GM23338 (cell line): ENCODE results near the gene THSD7A.

ENCODE experiments used
- CREB1 ChIP-seq: fragments of 250-450 bp; sonication (Bioruptor Pico); IDR thresholded peaks from 2 replicates; pipeline ENCODE4 v1.5.0; 2020; ENCODE audit warnings: low read depth, mild to moderate bottlenecking, moderate library complexity
- CTCF ChIP-seq, 2 experiments: fragments of 200-600 bp in 1 of 2; sonication (generic) in 1 of 2; conservative IDR thresholded peaks; 2 replicates each; pipeline versions ENCODE4 v1.5.1 to v1.6.1; 2016 to 2017; ENCODE audit warnings: antibody characterized with exemption in 2 of 2, low read depth in 2 of 2, mild to moderate bottlenecking in 2 of 2, moderate library complexity in 1 of 2
- ETS1 ChIP-seq: IDR thresholded peaks from 2 replicates; pipeline ENCODE4 v1.6.1; 2016; ENCODE audit warnings: antibody characterized with exemption
- EZH2 ChIP-seq: fragments of 200-600 bp; sonication (generic); IDR thresholded peaks from one replicate; pipeline ENCODE4 v1.8.0; 2017; ENCODE audit warnings: antibody characterized with exemption, mild to moderate bottlenecking, low read depth; ENCODE audit not compliant: unreplicated experiment
- EZH2phosphoT487 ChIP-seq: fragments of 200-600 bp; sonication (generic); IDR thresholded peaks from one replicate; pipeline ENCODE4 v1.8.1; 2018; ENCODE audit warnings: antibody characterized with exemption; ENCODE audit not compliant: unreplicated experiment
- JUNB ChIP-seq: IDR thresholded peaks from one replicate; pipeline ENCODE4 v1.6.1; 2016; ENCODE audit warnings: antibody characterized with exemption; ENCODE audit not compliant: unreplicated experiment
- NANOG ChIP-seq: IDR thresholded peaks from 2 replicates; pipeline ENCODE4 v1.6.1; 2016; ENCODE audit warnings: antibody characterized with exemption, borderline replicate concordance
- POLR2AphosphoS5 ChIP-seq: IDR thresholded peaks from 2 replicates; pipeline ENCODE4 v1.6.1; 2016; ENCODE audit warnings: antibody characterized with exemption, low read depth
- STAT1 ChIP-seq: IDR thresholded peaks from one replicate; pipeline ENCODE4 v1.6.1; 2016; ENCODE audit warnings: antibody characterized with exemption; ENCODE audit not compliant: unreplicated experiment
- ZNF114 ChIP-seq: fragments of 250-450 bp; sonication (Bioruptor Pico); IDR thresholded peaks from 2 replicates; pipeline ENCODE4 v1.5.0; 2020; ENCODE audit warnings: mild to moderate bottlenecking, moderate library complexity
- ZNF331 ChIP-seq: fragments of 250-450 bp; sonication (Bioruptor Pico); IDR thresholded peaks from 2 replicates; pipeline ENCODE4 v1.5.0; 2020; ENCODE audit warnings: low read depth, mild to moderate bottlenecking, moderate library complexity
- TF ChIP-seq, protein P1 (sequence below): IDR thresholded peaks from one replicate; pipeline ENCODE4 v1.6.1; 2018; ENCODE audit warnings: antibody characterized with exemption; ENCODE audit not compliant: unreplicated experiment
- TF ChIP-seq, protein P2 (sequence below): fragments of 250-450 bp; sonication (Bioruptor Pico); IDR thresholded peaks from 2 replicates; pipeline ENCODE4 v1.5.0; 2020; ENCODE audit warnings: mild to moderate bottlenecking, moderate library complexity

DNA sequence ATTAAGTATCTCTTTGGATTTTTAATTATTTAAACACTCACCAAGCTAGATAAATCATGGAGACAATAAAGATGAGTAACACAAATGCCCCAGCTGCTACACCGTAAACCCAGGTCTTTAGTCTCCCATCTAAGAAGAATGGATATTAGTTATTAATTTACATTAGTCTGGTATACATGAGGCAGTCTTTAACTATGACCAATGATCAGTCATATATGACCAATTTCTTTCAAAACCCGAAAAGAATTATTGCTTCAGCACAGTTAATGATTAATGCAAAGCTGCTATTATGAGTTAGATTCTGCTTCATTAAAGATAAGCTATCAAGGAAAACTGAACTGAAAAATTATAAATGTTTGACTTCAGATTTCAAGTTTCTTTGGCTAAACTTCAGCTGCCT is 455.5 kb downstream of the THSD7A start:
- no peak for TF ChIP-seq CTCF (conservative IDR thresholded peaks at IDR 0.05; ENCODE audit: low read depth in 2 of 2)
- no peak for TF ChIP-seq EZH2
- TF ChIP-seq POLR2AphosphoS5, result no peak
- TF ChIP-seq EZH2phosphoT487, result no peak
- TF ChIP-seq, protein P1, sequence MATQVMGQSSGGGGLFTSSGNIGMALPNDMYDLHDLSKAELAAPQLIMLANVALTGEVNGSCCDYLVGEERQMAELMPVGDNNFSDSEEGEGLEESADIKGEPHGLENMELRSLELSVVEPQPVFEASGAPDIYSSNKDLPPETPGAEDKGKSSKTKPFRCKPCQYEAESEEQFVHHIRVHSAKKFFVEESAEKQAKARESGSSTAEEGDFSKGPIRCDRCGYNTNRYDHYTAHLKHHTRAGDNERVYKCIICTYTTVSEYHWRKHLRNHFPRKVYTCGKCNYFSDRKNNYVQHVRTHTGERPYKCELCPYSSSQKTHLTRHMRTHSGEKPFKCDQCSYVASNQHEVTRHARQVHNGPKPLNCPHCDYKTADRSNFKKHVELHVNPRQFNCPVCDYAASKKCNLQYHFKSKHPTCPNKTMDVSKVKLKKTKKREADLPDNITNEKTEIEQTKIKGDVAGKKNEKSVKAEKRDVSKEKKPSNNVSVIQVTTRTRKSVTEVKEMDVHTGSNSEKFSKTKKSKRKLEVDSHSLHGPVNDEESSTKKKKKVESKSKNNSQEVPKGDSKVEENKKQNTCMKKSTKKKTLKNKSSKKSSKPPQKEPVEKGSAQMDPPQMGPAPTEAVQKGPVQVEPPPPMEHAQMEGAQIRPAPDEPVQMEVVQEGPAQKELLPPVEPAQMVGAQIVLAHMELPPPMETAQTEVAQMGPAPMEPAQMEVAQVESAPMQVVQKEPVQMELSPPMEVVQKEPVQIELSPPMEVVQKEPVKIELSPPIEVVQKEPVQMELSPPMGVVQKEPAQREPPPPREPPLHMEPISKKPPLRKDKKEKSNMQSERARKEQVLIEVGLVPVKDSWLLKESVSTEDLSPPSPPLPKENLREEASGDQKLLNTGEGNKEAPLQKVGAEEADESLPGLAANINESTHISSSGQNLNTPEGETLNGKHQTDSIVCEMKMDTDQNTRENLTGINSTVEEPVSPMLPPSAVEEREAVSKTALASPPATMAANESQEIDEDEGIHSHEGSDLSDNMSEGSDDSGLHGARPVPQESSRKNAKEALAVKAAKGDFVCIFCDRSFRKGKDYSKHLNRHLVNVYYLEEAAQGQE, result no peak
- no peak for TF ChIP-seq ETS1
- TF ChIP-seq JUNB, result no peak
- TF ChIP-seq NANOG, result no peak
- no peak for TF ChIP-seq STAT1
- TF ChIP-seq CREB1, result no peak
- TF ChIP-seq, protein P2, sequence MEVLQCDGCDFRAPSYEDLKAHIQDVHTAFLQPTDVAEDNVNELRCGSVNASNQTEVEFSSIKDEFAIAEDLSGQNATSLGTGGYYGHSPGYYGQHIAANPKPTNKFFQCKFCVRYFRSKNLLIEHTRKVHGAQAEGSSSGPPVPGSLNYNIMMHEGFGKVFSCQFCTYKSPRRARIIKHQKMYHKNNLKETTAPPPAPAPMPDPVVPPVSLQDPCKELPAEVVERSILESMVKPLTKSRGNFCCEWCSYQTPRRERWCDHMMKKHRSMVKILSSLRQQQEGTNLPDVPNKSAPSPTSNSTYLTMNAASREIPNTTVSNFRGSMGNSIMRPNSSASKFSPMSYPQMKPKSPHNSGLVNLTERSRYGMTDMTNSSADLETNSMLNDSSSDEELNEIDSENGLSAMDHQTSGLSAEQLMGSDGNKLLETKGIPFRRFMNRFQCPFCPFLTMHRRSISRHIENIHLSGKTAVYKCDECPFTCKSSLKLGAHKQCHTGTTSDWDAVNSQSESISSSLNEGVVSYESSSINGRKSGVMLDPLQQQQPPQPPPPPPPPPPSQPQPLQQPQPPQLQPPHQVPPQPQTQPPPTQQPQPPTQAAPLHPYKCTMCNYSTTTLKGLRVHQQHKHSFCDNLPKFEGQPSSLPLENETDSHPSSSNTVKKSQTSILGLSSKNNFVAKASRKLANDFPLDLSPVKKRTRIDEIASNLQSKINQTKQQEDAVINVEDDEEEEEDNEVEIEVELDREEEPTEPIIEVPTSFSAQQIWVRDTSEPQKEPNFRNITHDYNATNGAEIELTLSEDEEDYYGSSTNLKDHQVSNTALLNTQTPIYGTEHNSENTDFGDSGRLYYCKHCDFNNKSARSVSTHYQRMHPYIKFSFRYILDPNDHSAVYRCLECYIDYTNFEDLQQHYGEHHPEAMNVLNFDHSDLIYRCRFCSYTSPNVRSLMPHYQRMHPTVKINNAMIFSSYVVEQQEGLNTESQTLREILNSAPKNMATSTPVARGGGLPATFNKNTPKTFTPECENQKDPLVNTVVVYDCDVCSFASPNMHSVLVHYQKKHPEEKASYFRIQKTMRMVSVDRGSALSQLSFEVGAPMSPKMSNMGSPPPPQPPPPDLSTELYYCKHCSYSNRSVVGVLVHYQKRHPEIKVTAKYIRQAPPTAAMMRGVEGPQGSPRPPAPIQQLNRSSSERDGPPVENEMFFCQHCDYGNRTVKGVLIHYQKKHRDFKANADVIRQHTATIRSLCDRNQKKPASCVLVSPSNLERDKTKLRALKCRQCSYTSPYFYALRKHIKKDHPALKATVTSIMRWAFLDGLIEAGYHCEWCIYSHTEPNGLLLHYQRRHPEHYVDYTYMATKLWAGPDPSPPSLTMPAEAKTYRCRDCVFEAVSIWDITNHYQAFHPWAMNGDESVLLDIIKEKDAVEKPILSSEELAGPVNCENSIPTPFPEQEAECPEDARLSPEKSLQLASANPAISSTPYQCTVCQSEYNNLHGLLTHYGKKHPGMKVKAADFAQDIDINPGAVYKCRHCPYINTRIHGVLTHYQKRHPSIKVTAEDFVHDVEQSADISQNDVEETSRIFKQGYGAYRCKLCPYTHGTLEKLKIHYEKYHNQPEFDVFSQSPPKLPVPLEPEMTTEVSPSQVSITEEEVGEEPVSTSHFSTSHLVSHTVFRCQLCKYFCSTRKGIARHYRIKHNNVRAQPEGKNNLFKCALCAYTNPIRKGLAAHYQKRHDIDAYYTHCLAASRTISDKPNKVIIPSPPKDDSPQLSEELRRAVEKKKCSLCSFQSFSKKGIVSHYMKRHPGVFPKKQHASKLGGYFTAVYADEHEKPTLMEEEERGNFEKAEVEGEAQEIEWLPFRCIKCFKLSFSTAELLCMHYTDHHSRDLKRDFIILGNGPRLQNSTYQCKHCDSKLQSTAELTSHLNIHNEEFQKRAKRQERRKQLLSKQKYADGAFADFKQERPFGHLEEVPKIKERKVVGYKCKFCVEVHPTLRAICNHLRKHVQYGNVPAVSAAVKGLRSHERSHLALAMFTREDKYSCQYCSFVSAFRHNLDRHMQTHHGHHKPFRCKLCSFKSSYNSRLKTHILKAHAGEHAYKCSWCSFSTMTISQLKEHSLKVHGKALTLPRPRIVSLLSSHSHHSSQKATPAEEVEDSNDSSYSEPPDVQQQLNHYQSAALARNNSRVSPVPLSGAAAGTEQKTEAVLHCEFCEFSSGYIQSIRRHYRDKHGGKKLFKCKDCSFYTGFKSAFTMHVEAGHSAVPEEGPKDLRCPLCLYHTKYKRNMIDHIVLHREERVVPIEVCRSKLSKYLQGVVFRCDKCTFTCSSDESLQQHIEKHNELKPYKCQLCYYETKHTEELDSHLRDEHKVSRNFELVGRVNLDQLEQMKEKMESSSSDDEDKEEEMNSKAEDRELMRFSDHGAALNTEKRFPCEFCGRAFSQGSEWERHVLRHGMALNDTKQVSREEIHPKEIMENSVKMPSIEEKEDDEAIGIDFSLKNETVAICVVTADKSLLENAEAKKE, result no peak
- TF ChIP-seq ZNF114 (CRISPR knock-in tag), result no peak
- TF ChIP-seq ZNF331 (CRISPR knock-in tag), result no peak
